Activated naive CD4-positive, alpha-beta T cell treated with anti-CD3 and anti-CD28 coated beads for 36 hours (primary cell): ENCODE data around the gene DCTN4. TPM values are rescaled to one million over a fixed set of nuclear protein-coding genes. Genes with fewer than 3 reads are reported as not detected.
A peak's percentile ranks its signal among the peaks of the same experiment; 100 is the strongest.
"Not testable (repeated sequence)": the region's sequence is repeated elsewhere in the genome, so short reads cannot be mapped to it uniquely, and the experiment has no call there.

Experiments
- CTCF ChIA-PET: fragments of 350-600 bp; sonication (Branson Sonifier 250); formaldehyde crosslinking; loops from one replicate; lab custom pipeline; 2021; ENCODE audit warnings: antibody characterized with exemption; lab: Charles Lee
- DNase-seq: peaks from one replicate; pipeline ENCODE4 v3.0.0-alpha.2; 2020
- H3K27ac Mint-ChIP-seq: one replicate; pipeline ENCODE4 v1.8.0; 2021; ENCODE audit warnings: mild to moderate bottlenecking, mixed read lengths
- H3K27me3 Mint-ChIP-seq: one replicate; pipeline ENCODE4 v1.8.0; 2021; ENCODE audit warnings: low read depth, mixed read lengths
- H3K36me3 Mint-ChIP-seq: one replicate; pipeline ENCODE4 v1.8.0; 2021; ENCODE audit warnings: low read depth, mixed read lengths
- H3K4me1 Mint-ChIP-seq: one replicate; pipeline ENCODE4 v1.8.0; 2021; ENCODE audit warnings: low read depth, mixed read lengths
- H3K4me3 Mint-ChIP-seq: one replicate; pipeline ENCODE4 v1.8.0; 2021; ENCODE audit warnings: mild to moderate bottlenecking, moderate library complexity, mixed read lengths
- H3K9me3 Mint-ChIP-seq: one replicate; pipeline ENCODE4 v1.8.0; 2021; ENCODE audit warnings: mixed read lengths
- intact Hi-C: fragments of 100-400 bp; cut with micrococcal nuclease; formaldehyde crosslinking; loops from one replicate; pipeline ENCODE4 v1.15.1; 2023
- total RNA-seq, 2 experiments: library from RNA; stranded (reverse); gene quantifications; one replicate each; pipeline ENCODE4 v1.2.3, GENCODE V29; 2021

Gene DCTN4
- total RNA-seq, 2 experiments from 2014 or later: 41.0 to 47.7 TPM

DNA sequence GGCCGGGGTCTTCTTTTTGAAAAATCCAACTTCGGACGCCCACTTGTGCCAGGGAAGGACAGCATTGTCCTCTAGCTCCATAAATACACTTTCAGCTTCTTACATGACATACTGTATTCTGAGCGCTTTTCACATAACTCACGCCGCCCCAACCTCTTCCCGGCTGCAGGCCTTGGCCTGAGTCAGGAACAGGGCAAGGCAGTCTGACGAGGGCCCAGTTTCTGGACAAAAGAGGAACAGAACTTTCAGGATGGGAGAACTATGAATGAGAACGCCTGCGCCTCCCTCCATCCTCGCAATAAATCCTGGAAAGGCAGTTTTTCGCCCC, 650 bp downstream of the DCTN4 start:
- no peak for DNase-seq
- intact Hi-C loops: loop anchor here (1.0 kb wide), 7 partner anchors 16 to 309 kb away; partner anchors contain the start of genes RBM22 and RPS14

DNA sequence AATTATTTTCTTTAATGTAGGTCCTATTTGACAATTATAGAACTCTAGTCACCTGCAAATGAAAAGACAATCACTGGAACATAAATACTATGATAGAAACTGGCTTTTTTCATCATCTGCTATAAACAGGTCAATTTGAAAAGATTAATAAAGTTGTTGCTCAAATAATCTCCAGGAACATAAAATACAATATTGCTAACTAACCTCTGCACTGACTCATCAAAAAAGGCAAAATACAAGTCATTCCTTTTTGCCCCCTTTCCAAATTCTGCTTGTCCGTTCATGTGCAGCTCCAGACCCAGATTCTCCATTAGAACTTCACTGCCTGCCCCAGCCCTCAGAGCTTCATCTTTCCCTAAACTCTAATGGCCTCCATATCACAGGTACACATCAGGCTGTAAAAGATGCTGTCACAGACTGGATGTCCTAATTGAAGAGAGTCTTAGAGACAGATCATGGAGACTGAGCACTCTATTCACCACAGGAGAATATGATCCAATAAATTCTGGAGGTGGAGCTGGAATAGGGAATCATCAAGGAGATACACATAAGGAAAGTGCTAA, 1.6 kb downstream of the DCTN4 start:
- Mint-ChIP-seq H3K36me3 (peaks cover 37% of the 10 kb centered on the region), H3K9me3 (no peaks in the 10 kb centered on the region), H3K4me1 (peaks cover 46% of the 10 kb centered on the region), H3K27ac (peak overlapping the region; percentile 68), H3K27me3 (no peaks in the 10 kb centered on the region), H3K4me3 (peak overlapping the region; percentile 43)
- intact Hi-C loops: no loop called here
- no peak for DNase-seq
- CTCF ChIA-PET: interaction anchor here (1.3 to 4.2 kb wide), 5 partner anchors 22 to 90 kb away, joined by 3 to 22 read pairs (median 7); partner anchors contain the start of genes IRGM, RBM22 and SMIM3

More for the DNA sequence above, 650 bp downstream of the DCTN4 start:
- Mint-ChIP-seq H3K4me1 (peaks cover 43% of the 10 kb centered on the region), H3K9me3 (no peaks in the 10 kb centered on the region), H3K36me3 (peaks cover 32% of the 10 kb centered on the region), H3K4me3 (no peak overlapping the region), H3K27me3 (no peaks in the 10 kb centered on the region), H3K27ac (no peak overlapping the region)
- CTCF ChIA-PET: interaction anchor here (1.4 to 4.2 kb wide), 5 partner anchors 21 to 89 kb away, joined by 3 to 22 read pairs (median 7); partner anchors contain the start of genes IRGM, RBM22 and SMIM3

DNA sequence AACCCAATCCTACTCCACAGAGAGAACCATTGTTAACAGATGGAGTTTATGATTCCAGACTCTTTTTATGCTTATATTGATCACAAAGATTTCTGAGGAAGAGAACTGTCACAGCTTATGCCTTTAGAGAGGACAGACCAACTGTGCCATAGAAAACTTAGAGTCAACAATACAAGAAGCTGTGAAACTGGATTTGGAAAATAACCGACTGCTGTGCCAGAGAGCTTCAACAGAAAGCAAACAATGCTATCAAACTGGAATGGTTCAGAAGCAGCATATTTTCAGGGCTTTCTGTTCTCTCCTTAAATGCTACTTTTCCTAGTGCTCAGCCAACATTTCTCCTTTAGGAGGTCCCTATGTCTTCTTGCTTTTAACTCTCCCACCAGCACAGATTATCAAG, 5.0 kb downstream of the DCTN4 start:
- Mint-ChIP-seq H3K4me3 (no peak overlapping the region), H3K27ac (no peak overlapping the region), H3K4me1 (peaks cover 61% of the 10 kb centered on the region), H3K36me3 (peaks cover 53% of the 10 kb centered on the region), H3K27me3 (no peaks in the 10 kb centered on the region), H3K9me3 (no peaks in the 10 kb centered on the region)
- CTCF ChIA-PET: interaction anchor here (1.4 to 3.4 kb wide), 2 partner anchors 25 to 53 kb away, joined by 3 to 12 read pairs; partner anchors contain the start of genes RBM22 and SMIM3
- DNase-seq: no peak
- intact Hi-C loops: no loop called here

DNA sequence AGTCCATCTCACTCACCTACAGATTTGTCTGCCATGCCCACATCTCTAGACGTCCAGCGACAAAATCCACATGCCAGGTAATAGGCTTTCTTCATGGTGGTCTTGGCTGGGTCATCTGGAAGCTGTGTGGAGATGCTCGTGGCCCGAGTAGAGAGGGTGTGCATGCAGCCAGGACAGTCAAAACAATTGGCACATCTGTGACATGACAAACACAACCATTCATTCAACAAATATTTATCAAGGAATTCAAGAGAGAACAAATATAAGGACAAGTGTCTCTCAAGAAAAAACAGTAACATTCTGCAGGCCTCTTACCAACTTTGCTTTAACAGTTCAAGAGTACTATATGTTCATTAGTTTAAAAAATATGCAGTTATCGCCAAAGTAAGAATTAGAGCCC, 5.4 kb downstream of the DCTN4 start:
- H3K36me3 Mint-ChIP-seq: peaks cover 53% of the 10 kb centered on the region
- DNase-seq: no peak
- H3K27me3 Mint-ChIP-seq: no peaks in the 10 kb centered on the region
- H3K4me3 Mint-ChIP-seq: no peak overlapping the region
- CTCF ChIA-PET: interaction anchor here (1.4 to 3.4 kb wide), 2 partner anchors 26 to 53 kb away, joined by 3 to 12 read pairs; partner anchors contain the start of genes RBM22 and SMIM3
- peaks cover 61% of the 10 kb centered on the region for H3K4me1 Mint-ChIP-seq
- no peaks in the 10 kb centered on the region for H3K9me3 Mint-ChIP-seq
- intact Hi-C loops: no loop called here
- H3K27ac Mint-ChIP-seq: no peak overlapping the region

DNA sequence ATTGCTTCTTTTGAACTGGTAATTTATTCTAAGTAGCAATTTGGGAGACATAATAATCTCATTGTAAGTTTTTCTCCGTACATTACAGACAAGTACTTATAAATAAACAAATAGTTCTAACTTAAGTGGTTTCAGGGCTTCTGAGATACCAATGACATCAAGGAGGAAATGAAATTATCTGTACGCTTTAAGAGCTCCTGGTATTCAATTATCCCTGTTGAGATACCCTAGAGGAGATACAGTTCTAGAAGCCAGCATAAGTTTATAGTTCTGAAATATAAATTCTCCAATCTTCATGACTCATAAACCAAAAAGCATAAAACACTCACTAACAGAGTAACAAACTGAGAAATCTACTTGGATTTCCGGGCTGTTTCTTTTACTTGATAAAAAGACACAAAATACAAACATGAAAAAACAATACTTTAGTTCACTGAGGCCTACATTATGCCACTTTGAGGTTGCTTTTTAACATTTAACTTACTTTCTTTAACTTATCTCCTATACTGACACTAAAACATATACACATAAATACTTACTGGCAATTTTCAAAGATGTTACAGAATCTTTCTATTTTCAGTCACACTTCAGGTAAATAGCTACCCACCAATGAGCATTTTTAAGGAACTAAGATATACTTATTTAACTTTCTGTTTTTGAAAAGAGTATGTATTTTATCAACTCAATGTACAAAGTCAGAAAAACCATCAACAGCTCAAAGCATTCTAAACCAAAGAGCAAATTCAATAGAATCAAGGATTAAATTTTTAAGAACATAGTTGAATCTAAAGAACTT, 7.5 kb downstream of the DCTN4 start:
- CTCF ChIA-PET: interaction anchor here (2.1 kb wide), 1 partner anchor 50 kb away, joined by 7 read pairs; the partner anchor contains the start of gene RBM22
- Mint-ChIP-seq H3K4me3 (no peak overlapping the region), H3K4me1 (peaks cover 55% of the 10 kb centered on the region), H3K9me3 (no peaks in the 10 kb centered on the region), H3K27me3 (no peaks in the 10 kb centered on the region), H3K36me3 (peaks cover 50% of the 10 kb centered on the region), H3K27ac (peak overlapping the region; percentile 35)
- intact Hi-C loops: no loop called here
- no peak for DNase-seq

DNA sequence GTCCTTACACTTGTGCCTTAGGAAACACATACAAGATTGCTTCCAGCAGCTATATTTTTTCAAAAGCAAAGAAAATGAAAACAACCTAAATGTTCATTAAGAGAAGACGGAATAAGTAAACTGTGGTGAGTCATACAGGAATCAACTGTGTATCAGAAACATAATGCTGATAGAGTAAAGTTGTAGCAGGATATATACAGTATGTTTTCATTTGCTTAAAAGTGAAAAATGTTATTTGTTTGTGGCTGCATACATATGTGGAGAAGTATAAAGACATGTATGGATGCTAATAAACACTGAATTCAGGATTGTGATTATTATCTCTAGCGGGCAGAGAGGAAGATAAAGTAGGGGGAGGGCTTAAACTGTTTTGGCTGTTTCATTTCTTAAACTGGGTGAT, 8.3 kb downstream of the DCTN4 start:
- Mint-ChIP-seq H3K9me3 (peaks cover under 1% of the 10 kb centered on the region), H3K4me3 (no peak overlapping the region), H3K27me3 (no peaks in the 10 kb centered on the region), H3K4me1 (peaks cover 53% of the 10 kb centered on the region), H3K36me3 (peaks cover 44% of the 10 kb centered on the region), H3K27ac (no peak overlapping the region)
- intact Hi-C loops: no loop called here
- CTCF ChIA-PET: interaction anchor here (0.8 to 2.1 kb wide), 3 partner anchors 29 to 190 kb away, joined by 3 to 7 read pairs (median 4); partner anchors contain the start of gene RBM22
- no peak for DNase-seq

DNA sequence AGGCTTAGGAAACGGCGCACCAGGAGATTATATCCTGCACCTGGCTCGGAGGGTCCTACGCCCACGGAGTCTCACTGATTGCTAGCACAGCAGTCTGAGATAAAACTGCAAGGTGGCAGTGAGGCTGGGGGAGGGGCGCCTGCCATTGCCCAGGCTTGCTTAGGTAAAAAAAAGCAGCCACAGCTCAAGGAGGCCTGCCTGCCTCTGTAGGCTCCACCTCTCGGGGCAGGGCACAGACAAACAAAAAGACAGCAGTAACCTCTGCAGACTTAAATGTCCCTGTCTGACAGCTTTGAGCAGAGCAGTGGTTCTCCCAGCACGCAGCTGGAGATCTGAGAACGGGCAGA, 15.7 kb downstream of the DCTN4 start:
- H3K36me3 Mint-ChIP-seq: peaks cover 40% of the 10 kb centered on the region
- intact Hi-C loops, H3K4me3 Mint-ChIP-seq, H3K27me3 Mint-ChIP-seq, H3K9me3 Mint-ChIP-seq: not testable (repeated sequence)
- CTCF ChIA-PET: interaction anchor here (2.0 kb wide), 1 partner anchor 41 kb away, joined by 4 read pairs; no protein-coding TSS in a partner anchor
- peak overlapping the region; percentile 86 for H3K27ac Mint-ChIP-seq
- peaks cover 72% of the 10 kb centered on the region for H3K4me1 Mint-ChIP-seq
- DNase-seq: peak; percentile 35

DNA sequence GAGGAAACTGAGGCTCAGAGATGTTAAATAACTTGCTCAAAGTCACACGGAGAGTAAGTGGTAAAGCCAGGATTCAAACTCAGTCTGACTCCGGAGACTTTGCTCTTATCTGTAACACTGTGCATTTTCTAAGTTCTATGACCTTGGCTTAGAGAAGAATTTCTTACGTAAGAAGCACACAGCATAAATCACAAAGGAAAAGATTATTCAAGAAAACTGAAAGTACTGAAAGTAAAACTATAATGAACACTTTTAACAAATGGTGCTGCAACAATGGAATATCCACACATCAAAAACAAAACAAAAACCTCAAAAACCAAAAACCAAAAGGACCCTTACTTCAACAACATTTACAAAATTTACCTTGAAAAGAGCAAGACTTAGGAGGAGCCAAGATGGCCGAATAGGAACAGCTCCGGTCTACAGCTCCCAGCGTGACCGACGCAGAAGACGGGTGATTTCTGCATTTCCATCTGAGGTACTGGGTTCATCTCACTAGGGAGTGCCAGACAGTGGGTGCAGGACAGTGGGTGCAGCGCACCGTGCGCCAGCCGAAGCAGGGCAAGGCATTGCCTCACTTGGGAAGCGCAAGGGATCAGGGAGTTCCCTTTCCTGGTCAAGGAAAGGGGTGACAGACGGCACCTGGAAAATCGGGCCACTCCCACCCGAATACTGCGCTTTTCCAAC, 16.2 kb downstream of the DCTN4 start:
- not testable (repeated sequence) for DNase-seq, H3K9me3 Mint-ChIP-seq, H3K27me3 Mint-ChIP-seq
- peak overlapping the region; percentile 86 for H3K27ac Mint-ChIP-seq
- peaks cover 43% of the 10 kb centered on the region for H3K36me3 Mint-ChIP-seq
- peaks cover 77% of the 10 kb centered on the region for H3K4me1 Mint-ChIP-seq
- intact Hi-C loops: loop anchor here (1.0 kb wide), 4 partner anchors 16 to 48 kb away; partner anchors contain the start of gene RBM22
- H3K4me3 Mint-ChIP-seq: peak overlapping the region; percentile 52
- CTCF ChIA-PET: interaction anchor here (1.2 to 2.0 kb wide), 4 partner anchors 36 to 70 kb away, joined by 3 to 10 read pairs (median 5); partner anchors contain the start of genes RBM22 and SMIM3

DNA sequence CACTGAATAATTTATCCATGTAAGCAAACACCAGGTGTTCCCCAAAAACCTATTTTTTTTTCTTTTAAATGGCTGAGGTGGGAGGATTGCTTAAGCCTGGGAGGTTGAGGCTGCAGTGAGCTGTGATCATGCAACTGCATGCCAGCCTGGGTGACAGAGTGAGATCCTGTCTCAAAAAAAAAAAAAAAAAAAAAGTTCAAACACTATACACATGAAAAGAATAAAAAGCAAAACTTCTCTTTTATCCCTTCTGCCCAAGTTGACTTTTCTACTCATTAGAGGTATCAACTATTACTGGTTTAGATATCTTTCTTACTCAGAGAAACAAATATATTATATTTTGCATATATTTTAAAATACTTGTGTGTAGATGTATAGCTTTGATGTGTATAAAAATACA, 17.8 kb downstream of the DCTN4 start:
- Mint-ChIP-seq H3K27me3 (no peaks in the 10 kb centered on the region), H3K9me3 (peaks cover 9% of the 10 kb centered on the region)
- CTCF ChIA-PET: interaction anchor here (0.6 to 1.9 kb wide), 7 partner anchors 38 to 665 kb away, joined by 3 to 10 read pairs (median 4); partner anchors contain the start of genes IRGM, RBM22 and SMIM3

DNA sequence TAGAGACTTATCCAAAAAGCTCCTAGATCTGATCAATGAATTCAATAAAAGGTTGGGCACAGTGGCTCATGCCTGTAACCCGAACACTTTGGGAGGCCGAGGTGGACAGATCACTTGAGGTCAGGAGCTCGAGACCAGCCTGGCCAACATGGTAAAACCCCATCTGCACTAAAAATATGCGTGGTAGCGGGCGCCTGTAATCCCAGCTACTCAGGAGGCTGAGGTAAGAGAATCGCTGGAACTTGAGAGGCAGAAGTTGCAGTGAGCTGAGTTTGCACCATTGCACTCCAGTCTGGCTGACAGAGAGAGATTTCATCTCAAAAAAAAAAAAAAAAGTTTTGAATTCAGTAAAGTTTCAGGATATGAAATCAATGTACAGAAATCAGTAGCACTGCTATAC, 20.0 kb downstream of the DCTN4 start:
- Mint-ChIP-seq H3K4me1 (peaks cover 91% of the 10 kb centered on the region), H3K36me3 (peaks cover 62% of the 10 kb centered on the region), H3K4me3 (no peak overlapping the region), H3K9me3 (peaks cover 4% of the 10 kb centered on the region), H3K27ac (no peak overlapping the region), H3K27me3 (no peaks in the 10 kb centered on the region)
- no peak for DNase-seq
- CTCF ChIA-PET: interaction anchor here (0.7 to 0.9 kb wide), 2 partner anchors 23 to 63 kb away, joined by 3 read pairs; no protein-coding TSS in a partner anchor
- intact Hi-C loops: no loop called here

More for the DNA sequence above, 17.8 kb downstream of the DCTN4 start:
- DNase-seq: peak; percentile 30
- peaks cover 58% of the 10 kb centered on the region for H3K36me3 Mint-ChIP-seq
- peaks cover 87% of the 10 kb centered on the region for H3K4me1 Mint-ChIP-seq
- peak overlapping the region; percentile 86 for H3K27ac Mint-ChIP-seq
- H3K4me3 Mint-ChIP-seq: no peak overlapping the region
- intact Hi-C loops: no loop called here

DNA sequence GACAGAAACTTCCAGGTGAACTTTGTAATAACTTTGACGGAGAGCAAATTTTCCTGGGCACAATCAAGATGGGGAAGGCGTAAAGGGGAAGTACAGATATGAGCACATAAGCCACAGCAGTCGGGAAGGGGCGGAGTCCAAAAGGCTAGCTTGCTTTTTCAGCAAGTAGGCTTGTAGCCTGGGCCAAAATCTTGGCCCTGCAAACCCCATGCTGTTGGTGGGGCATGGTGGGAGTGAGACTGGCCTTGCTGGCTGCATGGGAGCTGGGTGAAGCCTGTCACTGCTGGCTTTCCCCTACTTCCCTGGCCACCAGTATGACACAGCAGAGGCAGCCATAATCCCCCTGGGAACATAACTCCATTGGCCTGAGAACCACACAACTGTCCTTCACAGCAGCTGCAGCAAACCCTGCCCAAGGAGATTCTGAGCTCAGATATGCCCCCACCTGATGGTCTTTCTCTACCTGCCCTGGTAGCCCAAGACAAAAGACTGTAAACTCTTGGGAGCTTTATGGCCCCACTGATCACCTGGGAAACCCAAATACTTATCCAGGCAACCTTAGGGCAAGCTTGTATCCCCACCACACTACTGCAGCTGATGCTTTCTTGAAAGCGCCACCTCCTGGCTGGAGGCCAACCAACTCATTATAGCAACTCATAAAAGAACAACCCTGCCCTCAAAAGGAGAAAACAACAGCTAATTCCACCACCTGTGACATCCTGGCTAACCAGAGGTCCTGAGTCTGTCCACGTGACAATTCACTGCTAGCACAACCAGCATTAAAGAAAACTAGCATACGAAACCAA, 24.0 kb downstream of the DCTN4 start:
- intact Hi-C loops: loop anchor here (2.0 kb wide), 1 partner anchor 62 kb away; no protein-coding TSS in a partner anchor
- H3K27me3 Mint-ChIP-seq: no peaks in the 10 kb centered on the region
- peaks cover 4% of the 10 kb centered on the region for H3K9me3 Mint-ChIP-seq
- peaks cover 54% of the 10 kb centered on the region for H3K4me1 Mint-ChIP-seq
- peaks cover 59% of the 10 kb centered on the region for H3K36me3 Mint-ChIP-seq
- no peak overlapping the region for H3K4me3 Mint-ChIP-seq
- peak overlapping the region; percentile 10 for H3K27ac Mint-ChIP-seq
- peak; percentile 53 for DNase-seq
- CTCF ChIA-PET: interaction anchor here (0.7 to 2.0 kb wide), 4 partner anchors 13 to 52 kb away, joined by 3 to 9 read pairs (median 5); no protein-coding TSS in a partner anchor
